Neutrophil (primary cell): ENCODE measurements around the gene SPRING1.

Experiments
- H3K27ac ChIP-seq: fragments of 200-600 bp; sonication (generic); 2 replicates; pipeline ENCODE4 v1.5.1; 2016; ENCODE audit warnings: mild to moderate bottlenecking, moderate library complexity
- H3K27me3 ChIP-seq: fragments of 200-600 bp; sonication (generic); 2 replicates; pipeline ENCODE4 v1.6.0; 2016; ENCODE audit warnings: mild to moderate bottlenecking
- H3K36me3 ChIP-seq: fragments of 200-600 bp; sonication (generic); 2 replicates; pipeline ENCODE4 v1.5.1; 2017
- H3K4me1 ChIP-seq, 2 experiments: fragments of 200-600 bp in 1 of 2; sonication (generic) in 1 of 2; 1 replicate in 1 of 2; 2 replicates in 1 of 2; pipeline versions ENCODE4 v1.5.1 to v1.6.1; 2013 to 2016; ENCODE audit warnings: low read depth in 1 of 2, low read length in 1 of 2, mild to moderate bottlenecking in 1 of 2, moderate library complexity in 1 of 2; ENCODE audit not compliant: control insufficient read depth in 1 of 2, insufficient read depth in 1 of 2
- H3K4me3 ChIP-seq, 2 experiments: fragments of 200-600 bp in 1 of 2; sonication (generic) in 1 of 2; 1 replicate in 1 of 2; 2 replicates in 1 of 2; pipeline ENCODE4 v1.5.1; 2013 to 2016; ENCODE audit warnings: low read depth in 1 of 2, low read length in 1 of 2, mild to moderate bottlenecking in 1 of 2, moderate library complexity in 1 of 2
- H3K9me3 ChIP-seq: fragments of 200-600 bp; sonication (generic); 2 replicates; pipeline ENCODE4 v1.5.1; 2016
- TF ChIP-seq, protein P1 (sequence below): fragments of 200-600 bp; sonication (generic); IDR thresholded peaks from 2 replicates; pipeline ENCODE4 v1.5.1; 2016; ENCODE audit warnings: antibody characterized with exemption

The SPRING1 gene

DNA sequence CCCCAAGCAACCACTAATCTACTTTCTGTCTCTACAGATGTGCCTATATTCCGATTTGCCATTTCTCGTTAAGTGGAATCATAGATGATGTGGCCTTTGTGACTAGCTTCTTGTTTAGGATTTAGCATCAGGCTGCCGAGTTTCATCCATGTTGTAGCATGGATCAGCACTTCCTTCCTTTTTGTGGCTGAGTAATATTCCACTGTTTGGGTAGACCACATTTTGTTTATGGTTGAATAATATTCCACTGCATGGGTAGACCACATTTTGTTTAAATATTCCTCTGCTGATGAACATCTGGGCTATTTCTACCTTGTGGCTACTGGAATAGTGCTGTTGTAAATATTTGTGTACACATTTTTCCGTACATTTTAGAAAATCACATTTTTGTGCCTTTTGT lies 36.4 kb downstream of the SPRING1 start:
- no peaks in the 10 kb centered on the region for H3K4me1 ChIP-seq
- TF ChIP-seq, protein P1, sequence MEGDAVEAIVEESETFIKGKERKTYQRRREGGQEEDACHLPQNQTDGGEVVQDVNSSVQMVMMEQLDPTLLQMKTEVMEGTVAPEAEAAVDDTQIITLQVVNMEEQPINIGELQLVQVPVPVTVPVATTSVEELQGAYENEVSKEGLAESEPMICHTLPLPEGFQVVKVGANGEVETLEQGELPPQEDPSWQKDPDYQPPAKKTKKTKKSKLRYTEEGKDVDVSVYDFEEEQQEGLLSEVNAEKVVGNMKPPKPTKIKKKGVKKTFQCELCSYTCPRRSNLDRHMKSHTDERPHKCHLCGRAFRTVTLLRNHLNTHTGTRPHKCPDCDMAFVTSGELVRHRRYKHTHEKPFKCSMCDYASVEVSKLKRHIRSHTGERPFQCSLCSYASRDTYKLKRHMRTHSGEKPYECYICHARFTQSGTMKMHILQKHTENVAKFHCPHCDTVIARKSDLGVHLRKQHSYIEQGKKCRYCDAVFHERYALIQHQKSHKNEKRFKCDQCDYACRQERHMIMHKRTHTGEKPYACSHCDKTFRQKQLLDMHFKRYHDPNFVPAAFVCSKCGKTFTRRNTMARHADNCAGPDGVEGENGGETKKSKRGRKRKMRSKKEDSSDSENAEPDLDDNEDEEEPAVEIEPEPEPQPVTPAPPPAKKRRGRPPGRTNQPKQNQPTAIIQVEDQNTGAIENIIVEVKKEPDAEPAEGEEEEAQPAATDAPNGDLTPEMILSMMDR = no peak
- H3K9me3 ChIP-seq = no peaks in the 10 kb centered on the region
- H3K27me3 ChIP-seq = no peaks in the 10 kb centered on the region
- H3K27ac ChIP-seq = no peak overlapping the region
- no peak overlapping the region for H3K4me3 ChIP-seq
- H3K36me3 ChIP-seq = no peaks in the 10 kb centered on the region

DNA sequence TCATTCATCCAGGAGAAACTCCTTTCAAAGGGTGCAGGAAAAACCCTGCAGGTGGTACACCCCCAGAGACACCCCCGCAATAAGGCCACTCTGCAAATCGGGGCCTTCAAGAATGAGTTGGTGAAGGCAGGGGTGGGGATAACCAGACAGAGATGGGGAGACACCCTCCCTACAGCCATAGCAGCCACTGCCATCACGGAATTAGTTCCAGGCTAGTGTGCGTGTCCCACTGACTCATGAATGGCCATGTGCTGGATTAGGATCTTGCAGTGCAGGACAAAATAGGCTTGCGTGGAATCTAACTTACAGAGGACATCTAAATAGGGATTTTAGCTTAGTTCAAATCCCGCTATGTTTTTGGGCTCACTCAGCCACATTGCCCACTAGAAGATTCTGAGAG lies 37.8 kb downstream of the SPRING1 start:
- no peaks in the 10 kb centered on the region for H3K9me3 ChIP-seq
- H3K27me3 ChIP-seq = peaks cover 9% of the 10 kb centered on the region
- TF ChIP-seq, protein P1 = no peak
- no peak overlapping the region for H3K27ac ChIP-seq
- H3K4me1 ChIP-seq = no peaks in the 10 kb centered on the region
- no peak overlapping the region for H3K4me3 ChIP-seq
- no peaks in the 10 kb centered on the region for H3K36me3 ChIP-seq

DNA sequence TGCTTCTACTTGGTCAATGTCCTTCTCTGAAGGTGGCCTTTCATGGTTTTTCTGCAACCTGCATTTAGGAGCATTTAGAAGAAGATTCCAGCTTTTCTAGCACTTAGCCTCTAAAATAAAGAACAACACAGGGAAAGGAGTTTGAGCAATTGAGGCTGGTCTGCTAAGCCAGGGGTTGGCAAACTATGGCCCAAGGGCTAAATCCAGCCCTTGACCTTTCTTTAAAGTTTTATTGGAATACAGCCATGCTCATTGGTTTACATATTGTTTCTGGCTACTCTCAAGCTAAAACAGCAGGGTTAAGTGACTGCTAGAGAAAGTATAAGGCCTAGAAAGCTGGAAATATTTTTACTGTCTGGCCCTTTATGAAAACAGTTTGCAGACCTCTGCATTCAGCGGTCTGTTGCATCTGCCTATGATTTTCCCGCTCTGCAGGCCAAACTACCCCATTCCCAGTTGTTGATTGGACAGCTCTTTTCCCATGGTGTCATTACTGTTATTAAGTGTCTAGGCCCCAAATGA lies 39.3 kb downstream of the SPRING1 start:
- Histone ChIP-seq H3K36me3 (no peaks in the 10 kb centered on the region), H3K9me3 (no peaks in the 10 kb centered on the region), H3K27ac (no peak overlapping the region), H3K4me1 (peaks cover 0 to 2% of the 10 kb centered on the region in 2 experiments), H3K4me3 (no peak overlapping the region), H3K27me3 (peaks cover 24% of the 10 kb centered on the region)
- TF ChIP-seq, protein P1 = no peak

DNA sequence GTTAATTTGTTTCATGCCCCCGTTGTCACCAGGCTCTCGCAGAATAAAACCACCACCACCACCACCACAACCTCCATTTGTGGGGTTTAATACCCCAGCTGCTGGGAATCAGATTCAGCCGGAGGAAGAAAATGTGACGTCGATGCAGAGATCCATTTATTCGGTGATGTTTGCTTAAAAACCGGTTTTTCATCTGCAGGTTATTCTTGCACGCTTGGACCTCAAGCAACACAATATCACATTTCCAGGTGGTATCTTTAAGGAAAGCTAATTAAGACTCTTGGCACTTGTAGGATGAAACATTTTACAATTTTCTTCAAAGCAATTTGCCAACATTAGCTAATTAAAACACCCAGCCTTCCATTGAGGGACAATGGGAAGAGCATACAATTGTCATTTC lies 39.8 kb downstream of the SPRING1 start:
- H3K36me3 ChIP-seq = no peaks in the 10 kb centered on the region
- H3K27ac ChIP-seq = no peak overlapping the region
- H3K27me3 ChIP-seq = peaks cover 29% of the 10 kb centered on the region
- H3K4me1 ChIP-seq = peaks cover 0 to 7% of the 10 kb centered on the region in 2 experiments
- no peaks in the 10 kb centered on the region for H3K9me3 ChIP-seq
- TF ChIP-seq, protein P1 = no peak
- H3K4me3 ChIP-seq = no peak overlapping the region

DNA sequence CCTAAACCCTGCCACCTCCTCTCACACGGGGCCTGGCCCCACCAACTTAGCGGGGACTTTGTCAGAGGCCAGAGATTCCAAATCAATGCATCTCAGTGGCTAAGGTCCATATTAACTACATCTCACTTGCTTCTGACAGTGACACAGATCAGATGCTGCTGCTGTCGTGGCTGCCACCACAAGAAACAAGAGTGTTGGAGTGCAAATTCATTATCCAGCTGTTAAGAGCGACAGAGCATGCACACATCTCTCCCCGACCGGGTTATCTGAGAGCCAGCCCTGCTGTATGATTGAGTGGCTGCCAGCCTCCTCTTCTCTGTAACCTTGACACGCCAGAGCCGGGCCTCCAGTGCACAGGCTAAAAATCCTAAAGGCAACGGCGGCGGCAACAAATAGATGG lies 40.2 kb downstream of the SPRING1 start:
- TF ChIP-seq, protein P1 = no peak
- Histone ChIP-seq H3K9me3 (no peaks in the 10 kb centered on the region), H3K27me3 (peaks cover 33% of the 10 kb centered on the region), H3K4me3 (no peak overlapping the region), H3K27ac (no peak overlapping the region), H3K36me3 (no peaks in the 10 kb centered on the region), H3K4me1 (peaks cover 0 to 7% of the 10 kb centered on the region in 2 experiments)

DNA sequence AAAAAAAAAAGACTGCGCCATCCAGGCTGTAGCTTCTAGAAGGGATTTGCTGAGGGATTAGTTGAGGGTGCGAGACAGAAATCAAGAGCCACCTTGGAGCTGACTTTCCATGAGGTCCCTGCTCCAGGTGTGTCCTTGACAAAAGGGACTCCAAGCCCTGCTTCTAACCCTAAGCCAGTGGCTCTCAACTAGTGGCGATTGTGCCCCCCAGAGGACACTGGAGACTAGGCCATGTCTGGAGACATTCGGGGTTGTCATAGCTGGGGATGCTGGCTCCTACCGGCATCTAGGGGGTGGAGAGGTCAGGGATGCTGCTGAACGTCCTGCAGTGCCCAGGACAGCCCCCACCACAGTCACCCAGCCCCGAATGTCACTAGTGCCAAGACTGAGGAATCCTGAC lies 40.6 kb downstream of the SPRING1 start:
- Histone ChIP-seq H3K4me1 (peaks cover 0 to 7% of the 10 kb centered on the region in 2 experiments), H3K27me3 (peaks cover 37% of the 10 kb centered on the region), H3K4me3 (no peak overlapping the region), H3K9me3 (no peaks in the 10 kb centered on the region), H3K36me3 (no peaks in the 10 kb centered on the region), H3K27ac (no peak overlapping the region)
- TF ChIP-seq, protein P1 = no peak
